BLaER1 treated with 17β-estradiol and CSF1 and Interleukin-3, amounts not matched to agents 10 nM and 100 nM (cell line): ENCODE measurements around the gene DOHH.
A peak's percentile ranks its signal among the peaks of the same experiment; 100 is the strongest.

Experiments
- H3K27ac ChIP-seq, 11 experiments: shearing (Covaris generic); formaldehyde crosslinking; 2 replicates each; pipeline ENCODE4 v1.8.1; 2022
- H3K27me3 ChIP-seq, 11 experiments: shearing (Covaris generic); formaldehyde crosslinking; 2 replicates each; pipeline ENCODE4 v1.8.1; 2022
- H3K36me3 ChIP-seq, 11 experiments: shearing (Covaris generic); formaldehyde crosslinking; 2 replicates each; pipeline ENCODE4 v1.8.1; 2022
- H3K4me1 ChIP-seq, 10 experiments: shearing (Covaris generic); formaldehyde crosslinking; 2 replicates each; pipeline ENCODE4 v1.8.1; 2022
- H3K4me2 ChIP-seq, 11 experiments: shearing (Covaris generic); formaldehyde crosslinking; 2 replicates each; pipeline ENCODE4 v1.8.1; 2022
- H3K4me3 ChIP-seq, 10 experiments: shearing (Covaris generic); formaldehyde crosslinking; 2 replicates each; pipeline ENCODE4 v1.8.1; 2022
- H3K9ac ChIP-seq, 11 experiments: shearing (Covaris generic); formaldehyde crosslinking; 2 replicates each; pipeline ENCODE4 v1.8.1; 2022
- H3K9me3 ChIP-seq, 11 experiments: shearing (Covaris generic); formaldehyde crosslinking; replicated peaks in 1 of 11; 2 replicates each; pipeline ENCODE4 v1.8.1; 2022
- H4K20me1 ChIP-seq, 11 experiments: shearing (Covaris generic); formaldehyde crosslinking; 2 replicates each; pipeline ENCODE4 v1.8.1; 2022
- Cebpa-rat ChIP-seq, 11 experiments: shearing (Covaris generic); IDR thresholded peaks; 2 replicates each; pipeline ENCODE4 v1.8.1; 2022

The DOHH gene

GRCh38 chr19:3518659-3519058 lies 18.2 kb upstream of the DOHH start:
- Histone ChIP-seq H3K9me3 (no peaks in the 10 kb centered on the region), H3K4me1 (peaks cover 74 to 91% (median 84%) of the 10 kb centered on the region in 10 experiments), H3K9ac (peak overlapping the region in 8 of 11 experiments; percentile 7 to 60 (median 47); a peak in 12 of 22 replicates), H3K36me3 (peaks cover 16 to 59% (median 25%) of the 10 kb centered on the region in 11 experiments; a peak in 21 of 22 replicates), H3K27ac (no peak overlapping the region), H3K4me3 (peak overlapping the region in 2 of 10 experiments; percentile 14 to 32; a peak in 1 of 20 replicates), H3K27me3 (no peaks in the 10 kb centered on the region), H4K20me1 (peaks cover 100% of the 10 kb centered on the region in 11 experiments), H3K4me2 (peak overlapping the region; percentile 62 to 97 (median 84))
- TF ChIP-seq Cebpa-rat (IDR thresholded peaks at IDR 0.05): no peak

- Histone ChIP-seq H3K9ac (peak overlapping the region in 4 of 11 experiments; percentile 19 to 60 (median 42); a peak in 4 of 22 replicates), H4K20me1 (peaks cover 100% of the 10 kb centered on the region in 11 experiments), H3K4me1 (peaks cover 78 to 95% (median 88%) of the 10 kb centered on the region in 10 experiments), H3K4me3 (no peak overlapping the region), H3K9me3 (no peaks in the 10 kb centered on the region), H3K4me2 (peak overlapping the region; percentile 62 to 97 (median 84)), H3K27me3 (no peaks in the 10 kb centered on the region), H3K27ac (no peak overlapping the region), H3K36me3 (peaks cover 12 to 57% (median 25%) of the 10 kb centered on the region in 11 experiments; a peak in 21 of 22 replicates)
- no peak for TF ChIP-seq Cebpa-rat (IDR thresholded peaks at IDR 0.05)
These were observed 17.8 kb upstream of the DOHH start for GRCh38 chr19:3518255-3518654.

GRCh38 chr19:3517638-3518037 lies 17.2 kb upstream of the DOHH start:
- Histone ChIP-seq H3K9ac (peak overlapping the region in 2 of 11 experiments; percentile 4 to 30; a peak in 1 of 22 replicates), H3K36me3 (peaks cover 8 to 57% (median 19%) of the 10 kb centered on the region in 11 experiments; a peak in 17 of 22 replicates), H3K27ac (no peak overlapping the region), H3K9me3 (no peaks in the 10 kb centered on the region), H4K20me1 (peaks cover 100% of the 10 kb centered on the region in 11 experiments), H3K4me3 (no peak overlapping the region), H3K4me1 (peaks cover 84 to 99% (median 95%) of the 10 kb centered on the region in 10 experiments), H3K4me2 (peak overlapping the region; percentile 57 to 97 (median 84); a peak in 21 of 22 replicates), H3K27me3 (no peaks in the 10 kb centered on the region)
- TF ChIP-seq Cebpa-rat (IDR thresholded peaks at IDR 0.05): no peak

GRCh38 chr19:3516675-3517207 lies 16.3 kb upstream of the DOHH start:
- Histone ChIP-seq H3K4me2 (peak overlapping the region; percentile 57 to 97 (median 84)), H3K9me3 (no peaks in the 10 kb centered on the region), H3K4me3 (peak overlapping the region in 1 of 10 experiments; percentile 44; a peak in 3 of 20 replicates), H3K27me3 (no peaks in the 10 kb centered on the region), H3K27ac (peak overlapping the region in 7 of 11 experiments; percentile 6 to 68 (median 51); a peak in 10 of 22 replicates), H4K20me1 (peaks cover 100% of the 10 kb centered on the region in 11 experiments), H3K36me3 (peaks cover 0 to 57% (median 11%) of the 10 kb centered on the region in 11 experiments; a peak in 18 of 22 replicates), H3K9ac (peak overlapping the region in 9 of 11 experiments; percentile 4 to 60 (median 32); a peak in 12 of 22 replicates), H3K4me1 (peaks cover 85 to 100% (median 95%) of the 10 kb centered on the region in 10 experiments)
- TF ChIP-seq Cebpa-rat (IDR thresholded peaks at IDR 0.05): no peak

- peak overlapping the region in 6 of 11 experiments; percentile 27 to 68 (median 53); a peak in 9 of 22 replicates for H3K27ac ChIP-seq
- H3K9me3 ChIP-seq: no peaks in the 10 kb centered on the region
- no peak for TF ChIP-seq Cebpa-rat (IDR thresholded peaks at IDR 0.05)
- peak overlapping the region in 1 of 10 experiments; percentile 44; a peak in 3 of 20 replicates for H3K4me3 ChIP-seq
- peak overlapping the region; percentile 57 to 97 (median 84) for H3K4me2 ChIP-seq
- peak overlapping the region in 10 of 11 experiments; percentile 4 to 60 (median 30); a peak in 13 of 22 replicates for H3K9ac ChIP-seq
- peaks cover 82 to 98% (median 95%) of the 10 kb centered on the region in 10 experiments for H3K4me1 ChIP-seq
- peaks cover 100% of the 10 kb centered on the region in 11 experiments for H4K20me1 ChIP-seq
- no peaks in the 10 kb centered on the region for H3K27me3 ChIP-seq
- H3K36me3 ChIP-seq: peaks cover 0 to 58% (median 15%) of the 10 kb centered on the region in 11 experiments; a peak in 20 of 22 replicates
These were observed 15.5 kb upstream of the DOHH start for GRCh38 chr19:3515891-3516422.

DNA sequence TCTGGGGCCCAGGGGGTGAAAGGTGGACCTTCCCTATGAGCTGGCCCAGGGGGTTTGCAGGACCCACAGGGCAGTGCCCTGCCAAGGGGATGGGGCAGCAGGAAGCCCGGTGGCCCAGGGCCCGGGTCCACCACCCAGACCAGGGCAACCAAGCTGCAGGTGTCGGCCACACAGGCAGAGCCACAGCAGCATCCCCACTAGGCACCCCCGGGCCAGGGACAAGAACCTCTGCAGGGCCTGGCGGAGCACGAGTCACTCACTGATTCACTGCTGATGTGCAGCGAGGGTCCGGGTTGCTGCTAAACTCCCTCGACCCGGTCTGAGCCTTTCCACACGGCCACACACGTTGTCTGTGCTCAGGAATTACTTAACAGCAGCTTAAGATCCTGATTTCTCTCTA lies 14.5 kb upstream of the DOHH start:
- H3K36me3 ChIP-seq: peaks cover 8 to 64% (median 26%) of the 10 kb centered on the region in 11 experiments
- peaks cover 100% of the 10 kb centered on the region in 11 experiments for H4K20me1 ChIP-seq
- no peak overlapping the region for H3K4me3 ChIP-seq
- no peaks in the 10 kb centered on the region for H3K27me3 ChIP-seq
- H3K27ac ChIP-seq: peak overlapping the region in 1 of 11 experiments; percentile 25; a peak in 1 of 22 replicates
- no peaks in the 10 kb centered on the region for H3K9me3 ChIP-seq
- peak overlapping the region in 8 of 11 experiments; percentile 1 to 65 (median 41); a peak in 10 of 22 replicates for H3K9ac ChIP-seq
- TF ChIP-seq Cebpa-rat (IDR thresholded peaks at IDR 0.05): no peak
- peak overlapping the region; percentile 24 to 97 (median 84); a peak in 21 of 22 replicates for H3K4me2 ChIP-seq
- H3K4me1 ChIP-seq: peaks cover 71 to 92% (median 86%) of the 10 kb centered on the region in 10 experiments

DNA sequence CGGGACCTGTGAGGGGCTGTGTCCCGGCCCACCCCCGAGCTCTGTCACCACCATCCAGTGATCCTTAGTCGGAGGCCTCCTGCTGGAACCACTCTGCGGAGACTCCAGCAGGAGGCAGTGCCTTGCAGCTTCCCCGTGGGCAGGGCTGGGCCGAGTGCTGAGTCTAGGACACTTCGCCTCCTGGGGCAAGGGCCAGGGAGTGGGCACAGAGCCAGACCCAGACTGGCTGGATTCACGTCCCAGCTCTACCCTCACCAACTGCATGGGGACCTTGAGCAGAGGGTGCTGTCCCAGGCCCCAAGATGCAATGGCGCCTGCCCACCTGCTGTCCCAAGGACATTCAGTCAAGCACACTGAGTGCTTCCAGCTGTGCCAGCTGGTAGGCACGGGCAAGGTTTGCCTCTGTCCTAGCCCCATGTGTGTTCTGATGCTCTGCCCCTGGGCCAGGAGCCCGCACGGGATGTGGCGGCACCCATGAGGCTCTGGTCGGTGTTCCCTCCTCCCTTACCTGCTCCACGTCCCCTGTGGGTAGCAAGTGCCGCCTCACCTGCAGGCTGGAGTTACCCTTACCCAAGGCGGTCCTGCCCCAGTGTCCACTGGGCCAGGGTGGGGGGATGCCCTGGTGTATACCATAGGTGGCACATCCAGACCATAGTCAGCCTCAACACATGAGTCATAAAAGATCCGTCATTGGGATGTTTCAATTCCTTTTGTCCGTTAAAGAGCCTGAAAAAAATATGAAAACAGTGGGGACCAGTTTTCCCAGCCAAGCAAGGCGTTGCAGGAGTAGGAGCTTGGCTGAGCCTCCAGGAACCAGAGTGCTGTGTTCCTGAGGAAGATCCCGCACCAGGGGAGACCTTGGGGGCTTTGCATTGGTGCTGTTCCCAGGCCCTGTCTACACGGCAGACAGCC lies 13.0 kb upstream of the DOHH start:
- H3K4me1 ChIP-seq: peaks cover 67 to 92% (median 84%) of the 10 kb centered on the region in 10 experiments
- H3K4me3 ChIP-seq: no peak overlapping the region
- no peak overlapping the region for H3K27ac ChIP-seq
- peak overlapping the region in 4 of 11 experiments; percentile 13 to 47 (median 20); a peak in 4 of 22 replicates for H3K9ac ChIP-seq
- H3K36me3 ChIP-seq: peaks cover 19 to 59% (median 40%) of the 10 kb centered on the region in 11 experiments
- H3K9me3 ChIP-seq: no peaks in the 10 kb centered on the region
- H3K4me2 ChIP-seq: peak overlapping the region; percentile 8 to 97 (median 83); a peak in 17 of 22 replicates
- H3K27me3 ChIP-seq: no peaks in the 10 kb centered on the region
- peaks cover 100% of the 10 kb centered on the region in 11 experiments for H4K20me1 ChIP-seq
- no peak for TF ChIP-seq Cebpa-rat (IDR thresholded peaks at IDR 0.05)

DNA sequence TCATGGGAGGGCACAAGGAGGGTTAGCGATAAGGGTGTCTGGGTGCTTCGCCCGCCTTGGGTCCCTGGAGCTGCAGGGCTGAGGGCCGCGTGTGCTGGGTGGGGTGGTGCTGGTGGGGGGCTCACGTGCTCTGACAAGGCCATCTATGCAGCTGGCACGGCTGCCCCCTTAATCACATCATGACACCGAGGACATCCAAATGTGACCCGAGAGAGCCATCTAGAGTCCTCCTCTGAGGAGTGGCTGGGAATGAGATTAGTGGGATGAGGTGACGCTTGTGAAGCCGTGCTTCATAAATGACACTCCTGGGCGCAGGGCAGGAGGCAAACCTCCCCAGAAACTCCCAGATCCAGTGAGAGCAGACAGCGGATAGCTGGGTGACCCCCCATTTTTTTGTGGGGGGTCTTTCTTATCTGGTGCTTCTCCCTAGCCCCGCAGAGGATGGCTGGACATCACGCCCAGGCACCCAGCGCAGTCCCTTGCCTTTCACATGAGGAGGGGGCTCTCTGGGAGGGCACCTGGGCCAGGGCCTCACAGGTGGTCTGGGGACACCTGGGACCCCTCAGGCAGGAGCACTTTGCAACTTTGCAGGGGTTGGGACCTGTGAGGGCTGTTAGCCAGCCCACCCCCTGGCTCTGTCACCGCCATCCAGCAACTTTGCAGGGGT lies 12.2 kb upstream of the DOHH start:
- Histone ChIP-seq H3K4me2 (peak overlapping the region in 9 of 11 experiments; percentile 8 to 97 (median 87); a peak in 12 of 22 replicates), H3K4me3 (no peak overlapping the region), H3K36me3 (peaks cover 19 to 62% (median 42%) of the 10 kb centered on the region in 11 experiments), H3K9me3 (no peaks in the 10 kb centered on the region), H3K4me1 (peaks cover 66 to 92% (median 84%) of the 10 kb centered on the region in 10 experiments), H3K9ac (peak overlapping the region in 3 of 11 experiments; percentile 1 to 46 (median 14); a peak in 3 of 22 replicates), H4K20me1 (peaks cover 97 to 99% (median 98%) of the 10 kb centered on the region in 11 experiments), H3K27me3 (no peaks in the 10 kb centered on the region), H3K27ac (no peak overlapping the region)
- no peak for TF ChIP-seq Cebpa-rat (IDR thresholded peaks at IDR 0.05)
